Limb (tissue), 2 donors: ENCODE measurements around the gene STXBP3.

Source experiments
- DNase-seq, 2 donors: peaks; one replicate each; pipeline ENCODE4 v3.0.0-alpha.2; 2016; ENCODE audit errors: extremely low spot score in 2 of 2

STXBP3 gene

DNA sequence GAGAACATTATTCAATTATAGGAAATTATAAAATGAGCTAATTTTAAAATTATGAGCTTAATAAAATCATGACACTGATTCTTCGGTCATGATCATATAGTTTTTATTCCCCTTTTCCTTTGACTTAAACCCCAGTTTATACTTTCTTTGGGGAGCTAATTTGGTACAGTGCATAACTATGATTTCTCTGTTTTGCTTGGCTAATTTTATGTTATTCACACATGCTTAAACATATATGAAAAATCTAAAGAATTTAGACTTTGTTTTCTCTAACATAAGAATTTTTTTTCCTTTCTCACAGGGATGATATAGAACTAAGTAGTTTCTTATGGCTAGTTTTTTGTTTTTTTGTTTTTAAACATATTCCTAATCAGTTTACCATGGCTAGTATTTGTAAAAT is 52.5 kb downstream of the STXBP3 start:
- no peak for DNase-seq

DNA sequence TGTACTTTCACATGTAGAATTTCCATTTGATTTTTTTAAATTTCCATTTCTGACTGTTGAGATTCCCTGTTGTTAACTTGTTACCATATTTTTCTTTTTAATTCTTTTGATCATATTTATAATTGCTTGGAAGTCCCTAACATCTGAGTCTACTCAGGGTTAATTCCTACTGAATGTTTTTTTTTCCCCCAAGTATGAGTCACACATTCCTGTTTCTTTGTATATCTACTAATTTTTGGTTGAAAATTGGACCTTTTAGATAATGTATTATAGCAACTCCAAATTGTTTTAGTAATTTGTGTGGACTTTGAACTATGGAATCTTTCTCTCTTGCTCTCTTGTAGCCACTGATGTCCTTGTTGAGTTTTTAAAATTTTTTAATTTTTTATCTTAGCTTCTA is 54.6 kb downstream of the STXBP3 start:
- no peak for DNase-seq

DNA sequence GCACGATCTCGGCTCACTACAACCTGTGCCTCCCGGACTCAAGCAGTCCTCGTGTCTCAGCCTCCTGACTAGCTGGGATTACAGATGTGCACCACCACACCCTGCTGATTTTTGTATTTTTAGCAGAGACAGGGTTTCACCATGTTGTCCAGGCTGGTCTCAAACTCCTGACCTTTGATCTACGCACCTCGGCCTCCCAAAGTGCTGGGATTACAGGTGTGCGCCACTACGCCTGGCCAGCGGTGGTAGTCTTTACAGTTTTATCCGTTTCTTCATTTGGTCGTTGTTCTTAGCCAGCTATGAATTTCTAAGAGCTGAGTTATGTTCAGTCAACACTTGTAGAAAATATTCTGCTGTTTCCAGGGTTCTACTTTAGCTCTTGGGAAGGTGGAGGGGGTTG is 57.1 kb downstream of the STXBP3 start:
- no peak for DNase-seq

GRCh38 chr1:108808438-108808837 is 62.0 kb downstream of the STXBP3 start:
- DNase-seq = no peak

DNA sequence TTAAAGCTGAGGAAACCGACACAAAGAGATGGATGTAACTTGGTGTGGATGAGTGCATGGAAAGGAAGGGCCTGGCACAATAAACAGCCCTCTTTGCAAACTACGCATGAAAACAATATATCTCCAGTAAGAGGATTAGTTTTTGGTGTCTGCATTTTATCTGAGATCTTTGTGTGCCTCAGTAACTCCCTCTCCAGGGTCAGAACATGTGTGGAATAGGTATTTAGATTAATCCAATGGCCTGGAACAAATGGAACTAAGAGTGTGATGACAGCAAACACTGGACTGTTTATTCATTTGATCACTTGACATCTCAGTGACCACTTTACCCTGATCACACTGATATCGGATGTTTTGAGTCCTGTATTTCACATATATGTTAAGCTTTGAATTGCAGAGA is 65.1 kb downstream of the STXBP3 start:
- no peak for DNase-seq

- no peak for DNase-seq
These were observed 66.9 kb downstream of the STXBP3 start for GRCh38 chr1:108813326-108813725.

GRCh38 chr1:108814343-108815125 is 68.1 kb downstream of the STXBP3 start:
- peak in 1 of 2 donors; percentile 64 for DNase-seq

DNA sequence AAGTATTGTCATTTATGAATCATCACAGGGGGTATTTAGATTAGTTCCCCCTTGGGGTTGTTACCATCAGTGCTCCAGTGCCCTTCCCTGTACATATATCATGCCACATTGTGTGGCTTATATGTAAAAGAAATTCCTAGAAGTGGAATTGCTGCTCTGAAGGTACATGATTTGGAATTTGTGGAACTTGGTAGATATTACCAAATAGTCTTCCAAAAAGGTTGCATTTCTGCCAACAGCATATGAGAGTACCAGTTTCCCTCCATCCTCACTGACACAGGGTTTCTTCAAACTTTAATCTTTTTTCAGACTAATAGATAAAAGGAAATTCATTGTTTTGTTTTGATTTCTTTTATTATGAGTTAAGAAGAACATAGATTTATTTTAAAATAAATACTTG is 69.1 kb downstream of the STXBP3 start:
- no peak for DNase-seq

GRCh38 chr1:108816049-108816893 is 69.8 kb downstream of the STXBP3 start:
- peak; percentile 84 to 97 for DNase-seq

DNA sequence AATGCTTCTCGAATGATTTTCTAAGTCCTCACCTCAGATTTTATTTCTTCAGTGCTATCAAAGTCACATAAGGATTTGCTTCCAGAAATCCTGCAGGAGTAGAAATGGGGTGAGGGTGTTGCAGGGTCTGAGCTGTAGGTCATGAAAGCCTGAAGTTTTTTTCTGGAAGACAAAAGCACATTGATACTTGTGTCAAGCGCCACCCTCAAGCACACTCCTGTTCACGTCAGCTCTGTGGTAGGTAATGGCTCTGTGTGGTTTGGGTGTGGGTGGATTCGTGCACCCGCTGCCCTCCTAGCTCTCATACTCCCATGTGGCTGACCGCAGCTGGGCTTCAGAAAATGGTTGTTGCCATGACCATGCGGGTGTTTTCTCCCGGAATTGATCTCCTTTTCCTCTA is 70.5 kb downstream of the STXBP3 start:
- peak; percentile 64 to 66 for DNase-seq

GRCh38 chr1:108817811-108818210 is 71.3 kb downstream of the STXBP3 start:
- DNase-seq = no peak

DNA sequence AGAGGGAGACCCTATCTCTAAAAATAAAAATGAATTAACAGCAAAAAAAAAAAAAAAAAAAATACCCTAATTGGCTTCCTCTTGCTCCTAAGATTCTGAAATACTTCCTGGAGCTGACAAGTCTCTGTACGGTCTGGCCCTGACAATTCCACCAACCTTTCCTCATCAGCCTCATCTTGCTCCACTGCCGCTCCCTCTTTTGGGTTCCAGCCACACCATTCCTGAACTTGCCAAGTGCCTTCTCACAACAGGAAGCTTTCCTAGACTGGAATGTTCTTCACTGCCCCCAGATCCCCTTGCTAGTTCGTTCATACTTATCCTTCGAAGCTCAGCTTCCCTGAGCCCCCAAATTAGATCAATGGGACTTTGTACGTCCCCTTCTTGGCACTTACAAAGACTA is 73.4 kb downstream of the STXBP3 start:
- DNase-seq = no peak

DNA sequence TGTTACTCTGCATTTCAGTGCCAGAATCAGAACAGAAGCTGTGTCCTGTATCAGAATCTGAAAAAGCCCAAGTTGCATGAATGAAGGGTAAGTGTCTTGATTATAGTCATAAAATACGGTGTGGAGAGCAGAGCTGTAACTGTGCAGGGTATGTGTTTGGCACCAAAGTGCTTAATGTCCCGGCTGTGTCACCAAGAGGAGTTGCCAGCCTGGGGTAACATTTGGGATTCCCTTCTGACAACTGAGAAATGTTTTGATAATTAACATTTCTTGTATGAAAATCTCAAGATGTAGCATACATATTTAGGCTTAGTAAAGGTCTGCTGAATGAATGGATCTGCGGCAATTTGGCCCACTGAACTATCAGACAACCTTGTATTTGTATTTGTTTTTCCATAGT is 77.2 kb downstream of the STXBP3 start:
- DNase-seq = no peak

DNA sequence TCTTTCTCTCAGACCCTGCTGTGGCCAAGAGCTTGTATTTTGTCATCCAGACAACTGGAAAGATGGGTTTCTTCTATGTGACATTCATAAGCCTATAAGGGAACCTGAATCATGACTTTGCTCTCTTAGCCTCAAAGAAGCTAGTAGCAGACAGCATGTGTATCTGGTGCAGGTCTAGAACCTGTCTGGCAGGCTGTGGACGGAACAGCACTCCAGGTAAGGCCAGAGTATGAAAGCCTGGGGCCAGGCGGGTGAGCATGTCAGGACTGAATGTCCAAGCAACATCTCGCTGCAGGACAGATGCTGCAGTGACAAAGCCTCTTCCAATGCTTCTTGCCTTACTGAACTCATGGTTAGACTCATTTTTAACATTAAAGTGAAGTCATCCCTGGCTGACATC is 77.6 kb downstream of the STXBP3 start:
- DNase-seq = no peak

DNA sequence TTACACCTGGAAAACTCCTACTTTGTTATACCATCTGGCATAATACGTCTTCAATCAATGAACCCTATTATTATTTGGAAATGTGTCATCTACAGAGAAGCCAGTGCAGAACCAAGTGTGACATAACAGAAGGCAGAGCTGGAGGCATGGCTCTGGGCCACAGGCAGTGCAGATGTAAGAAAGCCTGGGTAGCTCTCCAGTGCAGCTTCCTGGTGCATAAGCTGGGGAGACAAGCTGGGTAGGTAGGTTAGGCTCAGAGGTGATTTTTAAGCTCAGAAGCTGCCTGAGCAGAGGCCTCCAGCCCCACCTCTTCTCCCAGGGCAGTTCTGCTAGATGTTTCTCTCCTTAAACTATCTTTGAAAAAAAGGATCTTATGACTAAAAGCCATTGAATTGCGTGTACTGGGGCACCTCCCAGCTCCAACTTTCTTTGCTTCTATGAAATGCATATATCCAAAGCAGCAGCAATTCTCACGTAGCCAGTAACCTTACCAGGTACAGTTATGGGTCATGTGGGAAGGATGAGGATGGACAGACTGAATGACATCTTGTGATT is 79.7 kb downstream of the STXBP3 start:
- DNase-seq = no peak

DNA sequence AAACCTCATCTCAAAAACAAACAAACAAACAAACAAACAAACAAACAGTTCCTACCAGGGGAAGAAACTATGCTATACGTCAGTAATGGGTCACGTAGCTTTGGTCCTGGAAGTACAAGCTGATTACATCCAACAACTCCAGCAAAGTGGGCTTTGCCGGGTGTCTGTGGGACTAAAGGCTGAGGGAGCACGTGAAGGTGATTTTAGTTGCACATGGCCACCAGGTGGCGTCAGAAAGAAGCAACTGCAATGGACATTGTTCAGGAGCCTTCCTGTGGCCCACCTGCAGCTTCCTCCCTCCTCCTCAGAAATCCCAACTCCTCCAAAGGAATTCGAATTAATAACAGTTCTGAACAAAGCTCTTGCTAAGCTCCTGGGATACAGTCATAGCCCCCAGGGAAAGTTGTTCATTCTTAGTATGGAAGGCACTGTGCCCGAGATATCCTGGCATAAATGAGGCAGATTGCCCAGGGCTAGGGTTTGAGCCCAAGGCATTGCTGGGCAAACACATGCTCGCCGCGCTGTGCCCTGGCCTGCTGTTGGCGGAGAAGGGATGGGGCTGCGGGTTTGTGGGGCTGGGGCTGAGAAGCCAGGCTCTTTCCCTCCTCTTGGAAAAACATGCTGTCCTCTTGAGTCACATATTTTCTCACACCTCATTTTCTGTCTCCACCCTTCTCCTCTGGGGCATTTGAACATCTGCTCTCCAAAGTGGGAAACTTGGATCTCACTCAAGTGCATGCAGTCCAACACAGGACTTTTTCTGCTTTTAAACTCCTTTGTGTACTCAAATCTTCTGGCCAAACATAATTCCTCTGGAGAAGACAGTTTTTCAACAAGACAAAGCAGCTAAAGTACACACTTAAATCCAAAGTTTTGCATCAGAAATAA is 81.8 kb downstream of the STXBP3 start:
- peak; percentile 82 to 86 for DNase-seq

GRCh38 chr1:108829498-108829916 is 83.0 kb downstream of the STXBP3 start:
- no peak for DNase-seq

DNA sequence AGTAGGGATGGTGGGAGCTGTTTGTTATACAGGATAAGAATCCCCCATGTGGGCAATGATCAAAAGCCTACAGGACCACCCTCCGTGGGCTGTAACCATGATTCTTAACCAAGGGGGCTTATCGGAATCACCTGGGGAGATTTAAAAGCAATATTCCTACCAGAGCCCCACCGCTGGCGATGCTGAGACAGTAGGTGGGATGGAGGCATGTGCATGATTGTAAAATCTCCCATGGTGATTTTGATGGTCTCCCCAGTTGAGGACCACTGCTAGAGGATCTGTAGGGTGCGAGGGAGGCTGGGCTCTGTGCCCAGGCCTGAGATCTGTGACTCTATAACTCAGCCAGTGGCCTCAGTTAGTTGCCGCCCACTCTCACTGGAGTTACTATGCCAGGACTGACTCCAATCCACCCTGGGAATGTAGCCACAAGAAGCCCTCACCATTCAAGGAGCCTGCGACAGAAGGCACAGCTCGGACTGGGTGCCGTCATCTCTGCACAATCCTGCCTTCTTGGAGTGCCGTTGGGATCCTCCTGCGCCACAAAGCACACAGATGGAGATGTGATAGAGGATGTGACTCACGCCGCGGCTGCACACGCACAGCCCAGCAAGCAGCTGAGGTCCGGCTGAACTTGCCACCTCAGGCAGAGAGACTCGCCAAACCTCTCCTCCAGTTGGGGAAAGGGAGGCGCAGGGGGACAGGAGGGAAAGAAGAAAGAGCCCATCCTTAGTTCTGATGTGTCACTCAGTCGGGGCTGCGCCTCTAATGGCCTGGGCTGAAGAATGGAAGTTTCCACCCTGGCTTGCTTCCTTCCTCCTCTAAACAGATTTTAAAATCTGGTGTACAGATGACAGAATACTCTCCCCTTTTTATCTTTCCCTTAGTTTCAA is 83.9 kb downstream of the STXBP3 start:
- no peak for DNase-seq

DNA sequence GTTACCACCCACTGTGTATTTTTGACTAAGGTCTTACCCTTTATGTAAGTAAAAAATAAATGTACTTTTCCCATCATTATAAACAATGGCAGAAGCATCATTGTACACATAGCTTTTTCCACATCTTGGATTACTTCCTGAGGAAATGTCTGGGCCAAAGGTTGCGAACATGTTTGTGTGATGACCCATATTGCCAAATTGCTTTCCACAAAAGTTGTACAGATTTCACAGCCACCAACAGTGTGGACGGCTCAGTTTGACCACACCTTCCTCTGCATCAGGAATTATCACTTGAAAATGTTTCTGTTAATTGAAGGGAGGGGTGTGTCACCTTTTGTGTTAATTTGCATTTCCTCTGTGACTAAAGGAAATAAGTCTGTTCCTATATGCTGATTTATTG is 84.8 kb downstream of the STXBP3 start:
- no peak for DNase-seq

- no peak for DNase-seq
These were observed 86.5 kb downstream of the STXBP3 start for GRCh38 chr1:108832929-108833328.
